ENCODE results near the gene ITCH.

Gene ITCH

DNA sequence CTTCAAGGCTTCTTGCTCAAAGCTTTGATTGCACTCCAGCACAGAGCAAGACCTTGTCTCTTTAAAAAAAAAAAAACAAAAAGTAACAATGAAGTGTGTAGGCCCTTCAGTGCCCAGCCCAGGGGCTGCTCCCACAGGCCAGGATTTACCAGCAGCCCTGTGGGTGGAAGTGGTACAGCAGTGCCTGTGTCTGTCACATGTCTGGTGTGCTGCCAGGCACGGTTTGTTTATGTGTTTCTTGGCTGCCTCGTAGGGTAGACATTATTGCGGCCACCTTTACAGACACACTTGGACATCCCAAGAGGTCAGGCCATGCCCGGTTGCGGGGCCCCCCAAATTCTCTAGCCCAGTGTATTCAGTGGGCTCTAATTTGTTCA, 165.8 kb downstream of the ITCH start:
- DNase-seq (ENCODE audit: low read depth in 2 of 2) = peak in 1 of 2 donors; percentile 31
- TF ChIP-seq, protein P1, sequence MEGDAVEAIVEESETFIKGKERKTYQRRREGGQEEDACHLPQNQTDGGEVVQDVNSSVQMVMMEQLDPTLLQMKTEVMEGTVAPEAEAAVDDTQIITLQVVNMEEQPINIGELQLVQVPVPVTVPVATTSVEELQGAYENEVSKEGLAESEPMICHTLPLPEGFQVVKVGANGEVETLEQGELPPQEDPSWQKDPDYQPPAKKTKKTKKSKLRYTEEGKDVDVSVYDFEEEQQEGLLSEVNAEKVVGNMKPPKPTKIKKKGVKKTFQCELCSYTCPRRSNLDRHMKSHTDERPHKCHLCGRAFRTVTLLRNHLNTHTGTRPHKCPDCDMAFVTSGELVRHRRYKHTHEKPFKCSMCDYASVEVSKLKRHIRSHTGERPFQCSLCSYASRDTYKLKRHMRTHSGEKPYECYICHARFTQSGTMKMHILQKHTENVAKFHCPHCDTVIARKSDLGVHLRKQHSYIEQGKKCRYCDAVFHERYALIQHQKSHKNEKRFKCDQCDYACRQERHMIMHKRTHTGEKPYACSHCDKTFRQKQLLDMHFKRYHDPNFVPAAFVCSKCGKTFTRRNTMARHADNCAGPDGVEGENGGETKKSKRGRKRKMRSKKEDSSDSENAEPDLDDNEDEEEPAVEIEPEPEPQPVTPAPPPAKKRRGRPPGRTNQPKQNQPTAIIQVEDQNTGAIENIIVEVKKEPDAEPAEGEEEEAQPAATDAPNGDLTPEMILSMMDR (IDR thresholded peaks at IDR 0.05; ENCODE audit: low read depth, low read length) = no peak
- no peak overlapping the region for H3K4me3 ChIP-seq (replicated peaks in 1 of 2; ENCODE audit: low read depth in 2 of 2, low read length in 2 of 2)

DNA sequence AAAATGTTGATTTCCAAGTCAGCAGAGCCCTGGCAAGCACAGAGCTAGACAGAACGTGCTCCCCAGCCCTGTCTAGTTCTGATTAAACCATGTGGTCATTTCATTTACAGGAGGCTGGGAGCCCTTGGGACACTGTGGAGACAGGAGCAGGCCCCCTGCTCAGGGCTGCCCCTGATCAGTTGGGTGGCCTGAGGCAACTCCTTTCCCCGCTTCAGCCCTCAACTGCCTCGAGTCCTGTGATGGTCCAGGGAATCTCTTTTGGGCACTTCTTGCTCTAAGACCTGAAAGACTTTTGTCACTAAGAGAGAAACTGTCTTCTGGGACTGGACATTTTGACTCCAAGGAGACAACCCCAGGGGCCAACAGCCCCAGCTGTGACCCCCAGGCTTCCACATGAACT, 166.7 kb downstream of the ITCH start:
- DNase-seq (ENCODE audit: low read depth in 2 of 2) = no peak
- no peak overlapping the region for H3K4me3 ChIP-seq (replicated peaks in 1 of 2; ENCODE audit: low read depth in 2 of 2, low read length in 2 of 2)
- TF ChIP-seq, protein P1 (IDR thresholded peaks at IDR 0.05; ENCODE audit: low read depth, low read length) = no peak

DNA sequence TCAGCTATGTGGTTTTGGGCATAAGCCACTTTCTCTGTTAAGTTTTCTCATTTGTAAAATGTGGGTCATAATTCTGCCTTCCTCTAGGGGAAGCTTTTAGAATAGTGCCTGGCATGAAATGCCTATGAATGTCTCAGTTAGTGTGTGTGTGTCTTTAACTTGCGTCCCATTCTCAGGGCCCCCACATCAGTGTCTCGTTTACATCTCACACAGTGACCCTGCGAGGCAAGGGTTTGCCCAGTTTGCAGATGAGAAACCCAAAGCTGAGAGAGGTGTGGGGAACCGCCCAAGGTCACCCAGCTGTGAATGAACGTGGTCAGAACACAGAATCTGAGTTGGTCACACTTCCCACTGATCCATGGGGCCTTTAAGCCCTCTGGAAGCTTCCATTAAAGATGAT, 167.3 kb downstream of the ITCH start:
- H3K4me3 ChIP-seq (replicated peaks in 1 of 2; ENCODE audit: low read depth in 2 of 2, low read length in 2 of 2) = no peak overlapping the region
- TF ChIP-seq, protein P1 (IDR thresholded peaks at IDR 0.05; ENCODE audit: low read depth, low read length) = no peak
- no peak for DNase-seq (ENCODE audit: low read depth in 2 of 2)

DNA sequence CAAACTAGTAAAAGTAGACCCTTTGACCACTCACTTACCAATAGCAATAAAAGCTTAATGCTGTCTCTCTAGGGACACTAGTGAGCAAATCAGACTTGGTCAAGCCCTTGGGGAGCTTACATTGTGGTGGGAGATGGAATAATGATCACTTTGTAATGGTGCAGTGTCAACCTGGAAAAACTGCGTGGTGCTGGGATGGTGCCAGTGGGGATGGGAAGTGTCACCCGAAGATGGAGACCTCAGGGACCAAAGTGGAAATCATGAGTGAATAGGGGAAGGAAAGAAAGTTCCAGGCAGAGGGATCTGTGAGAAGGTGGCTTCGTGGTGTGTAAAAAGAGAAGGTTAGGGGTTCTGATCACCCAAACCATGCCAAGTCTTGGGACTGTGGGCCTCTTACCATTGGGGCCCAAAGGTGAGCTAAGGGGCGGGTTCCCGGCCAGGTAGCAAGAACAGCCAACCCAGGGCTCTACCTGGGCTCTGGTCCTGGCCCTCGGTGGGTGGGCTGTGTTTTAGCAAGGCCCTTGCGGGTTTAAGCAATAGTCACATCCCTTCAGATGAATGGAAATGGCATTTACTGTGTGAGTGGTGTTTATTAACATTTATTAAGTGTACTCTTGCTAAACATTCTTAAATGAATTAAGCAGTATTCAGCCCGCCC, 168.7 kb downstream of the ITCH start:
- TF ChIP-seq, protein P1 (IDR thresholded peaks at IDR 0.05; ENCODE audit: low read depth, low read length) = no peak
- H3K4me3 ChIP-seq (replicated peaks in 1 of 2; ENCODE audit: low read depth in 2 of 2, low read length in 2 of 2) = no peak overlapping the region

DNA sequence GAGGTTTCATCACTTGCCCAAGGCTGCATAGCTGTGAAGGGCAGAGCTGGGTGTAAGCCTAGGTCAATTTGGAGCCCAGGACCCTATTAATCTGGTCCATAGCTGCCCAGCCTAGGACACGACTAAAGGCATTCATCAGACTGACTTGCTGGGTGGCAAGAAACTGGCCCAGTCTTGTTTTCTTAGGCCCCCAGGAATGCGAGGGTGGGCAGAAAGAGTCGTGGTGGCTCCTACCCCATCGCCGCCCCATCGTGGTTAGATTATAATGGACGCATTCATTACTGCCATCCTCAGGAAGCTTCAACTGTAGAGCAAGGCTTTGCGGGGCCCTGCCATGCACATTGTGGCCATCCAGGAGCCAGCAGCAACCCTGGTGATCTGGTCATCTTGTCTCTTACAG, 169.2 kb downstream of the ITCH start:
- DNase-seq (ENCODE audit: low read depth in 2 of 2) = no peak
- TF ChIP-seq, protein P1 (IDR thresholded peaks at IDR 0.05; ENCODE audit: low read depth, low read length) = no peak

More for the DNA sequence above, 168.7 kb downstream of the ITCH start:
- no peak for DNase-seq (ENCODE audit: low read depth in 2 of 2)

DNA sequence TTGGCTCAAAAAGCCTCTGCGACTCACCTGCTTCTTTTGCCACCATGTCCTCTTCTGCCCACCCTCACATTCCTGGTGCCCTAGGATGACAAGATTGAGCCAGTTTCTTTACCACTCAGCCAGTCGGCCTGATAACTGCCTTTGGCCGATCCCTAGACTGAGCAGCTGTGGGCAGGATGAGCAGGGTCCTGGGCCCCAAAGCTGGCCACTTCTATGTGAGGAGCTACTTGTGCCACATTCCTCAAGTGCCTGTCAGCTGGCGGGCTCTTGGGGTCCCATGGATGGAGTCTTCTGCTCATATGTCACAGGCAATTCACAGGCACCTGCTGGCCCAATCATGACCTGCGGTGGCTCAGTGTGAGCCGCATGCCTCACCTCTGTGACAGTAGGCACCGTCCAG, 169.7 kb downstream of the ITCH start:
- H3K4me3 ChIP-seq (replicated peaks in 1 of 2; ENCODE audit: low read depth in 2 of 2, low read length in 2 of 2) = no peak overlapping the region
- no peak for DNase-seq (ENCODE audit: low read depth in 2 of 2)
- TF ChIP-seq, protein P1 (IDR thresholded peaks at IDR 0.05; ENCODE audit: low read depth, low read length) = no peak

More for the DNA sequence above, 169.2 kb downstream of the ITCH start:
- no peak overlapping the region for H3K4me3 ChIP-seq (replicated peaks in 1 of 2; ENCODE audit: low read depth in 2 of 2, low read length in 2 of 2)

Measured in cardiac fibroblast (primary cell).